HG02938 (cell line): ENCODE results near the gene ABI3.

ENCODE experiments used
- ATAC-seq: cut with Tn5 transposase; IDR thresholded peaks from one replicate; pipeline ENCODE4 v1.9.1; 2021; ENCODE audit warnings: mild to moderate bottlenecking, moderate library complexity; ENCODE audit not compliant: unreplicated experiment

The ABI3 gene

DNA sequence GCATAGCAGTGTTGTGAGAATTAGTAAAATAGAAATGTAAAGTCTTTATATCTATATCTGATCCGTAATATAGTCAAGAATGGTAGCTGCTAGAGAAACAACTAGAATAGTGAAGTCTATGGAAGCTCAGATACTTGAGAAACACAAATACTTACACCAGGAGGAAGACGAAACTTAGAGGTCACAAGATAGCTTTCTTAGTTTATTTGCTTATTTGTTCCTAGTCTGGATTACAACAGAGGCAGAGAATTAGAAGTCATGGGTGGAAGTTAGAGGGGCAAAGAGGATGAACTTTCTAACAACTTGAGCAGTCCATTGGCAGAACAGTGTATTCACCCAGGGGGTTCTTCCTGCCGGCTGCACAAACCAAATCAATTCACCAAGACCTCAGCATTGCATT, 14.0 kb upstream of the ABI3 start:
- no peak for ATAC-seq

DNA sequence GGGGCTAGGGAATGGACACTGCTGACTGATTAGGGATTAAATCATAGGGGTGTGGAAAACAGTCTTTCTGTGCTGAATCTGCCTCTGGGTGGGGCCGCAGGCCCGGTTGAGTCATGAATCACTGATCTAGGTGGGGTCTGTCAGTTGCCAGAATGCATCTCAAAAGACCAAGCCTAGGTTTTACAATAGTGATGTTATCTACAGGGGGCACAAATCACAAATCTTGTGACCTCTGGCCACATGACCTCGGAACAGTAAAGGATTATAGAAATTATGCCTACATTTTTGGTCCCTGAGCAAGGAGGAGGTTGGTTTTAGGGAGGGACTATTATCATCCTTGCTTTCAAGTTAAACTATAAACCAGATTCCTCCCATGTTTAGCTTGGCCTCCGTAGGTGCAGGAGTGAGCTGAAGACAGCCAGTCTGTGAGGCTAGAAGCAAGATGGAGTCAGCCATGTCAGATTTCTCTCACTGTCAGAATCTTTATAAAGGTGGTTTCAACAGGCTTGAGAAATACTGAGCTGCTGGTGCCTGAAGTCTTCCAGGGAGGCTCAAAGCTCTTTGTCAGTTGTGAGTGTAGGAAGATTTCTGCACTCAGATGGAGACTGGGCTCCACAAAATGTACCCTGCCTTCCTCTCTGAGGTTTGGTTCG, 13.0 kb upstream of the ABI3 start:
- ATAC-seq: no peak

DNA sequence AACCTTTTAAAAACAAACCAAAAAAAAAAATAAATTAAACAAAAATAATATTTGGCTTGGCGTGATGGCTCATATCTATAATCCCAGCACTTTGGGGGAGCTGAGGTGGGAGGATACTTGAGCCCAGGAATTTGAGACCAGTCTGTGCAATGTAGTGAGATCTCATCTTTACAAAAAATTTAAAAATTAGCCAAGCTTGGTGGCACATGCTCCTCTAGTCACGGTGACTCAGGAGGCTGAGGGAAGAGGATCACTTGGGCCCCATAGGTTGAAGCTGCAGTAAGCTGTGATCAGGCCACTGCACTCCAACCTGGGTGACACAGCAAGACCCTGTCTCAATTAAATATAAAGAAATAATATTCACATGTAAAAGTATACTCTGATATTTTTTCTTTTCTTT, 12.3 kb upstream of the ABI3 start:
- ATAC-seq: no peak

DNA sequence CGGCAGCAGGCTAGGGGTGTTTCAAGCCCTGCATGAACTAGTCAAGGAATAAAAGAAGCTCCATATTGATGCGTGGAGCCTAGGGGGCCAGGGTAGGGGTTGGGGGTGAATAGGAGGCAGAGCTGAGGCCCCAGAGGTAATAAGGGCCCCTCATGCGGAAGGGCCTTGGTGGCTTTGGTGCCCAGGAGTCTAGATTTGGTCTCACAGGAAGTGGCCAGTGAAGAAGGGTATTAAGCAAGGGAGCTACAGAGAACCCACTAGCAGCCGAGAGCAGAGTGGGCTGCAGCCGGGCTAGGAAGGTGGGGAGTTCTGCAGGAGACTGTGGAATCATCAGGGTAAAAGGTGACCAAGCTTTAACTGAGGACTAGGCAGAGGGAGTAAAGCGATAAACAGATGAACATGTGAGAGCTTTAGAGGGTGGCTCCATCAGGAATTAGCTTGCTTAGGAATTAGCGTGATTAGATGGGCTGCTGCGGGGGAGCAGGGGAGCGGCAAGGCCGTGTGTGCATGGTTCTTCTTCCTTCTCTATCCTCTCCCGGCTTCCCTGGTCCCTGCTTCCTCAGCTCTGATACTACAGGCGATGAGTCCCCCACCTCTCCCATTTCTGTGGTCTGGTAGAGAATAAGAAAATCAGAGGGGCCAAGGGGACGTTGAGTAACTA, 10.0 kb upstream of the ABI3 start:
- ATAC-seq: no peak

DNA sequence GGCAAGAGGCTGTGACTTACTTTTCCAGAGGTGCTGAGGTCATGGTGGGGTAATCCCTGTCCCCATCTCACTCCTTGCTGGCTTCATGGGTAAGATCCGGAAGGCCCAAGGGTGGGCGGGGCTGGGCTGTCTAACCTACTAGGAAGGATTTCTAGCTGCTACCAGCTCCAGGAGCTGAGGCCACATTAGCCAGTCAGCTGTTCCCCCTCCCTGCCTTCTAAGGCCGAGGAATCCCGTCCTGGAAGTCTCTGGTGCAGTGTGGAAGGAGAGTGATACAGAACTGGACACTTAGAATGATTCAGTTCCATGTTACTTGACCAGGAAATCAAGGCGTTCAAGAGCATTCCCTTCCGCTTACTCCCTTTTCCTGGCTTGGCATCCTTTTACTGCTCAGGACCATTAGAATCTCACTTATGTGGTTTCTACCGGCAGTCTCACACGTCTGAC, 9.0 kb upstream of the ABI3 start:
- no peak for ATAC-seq

DNA sequence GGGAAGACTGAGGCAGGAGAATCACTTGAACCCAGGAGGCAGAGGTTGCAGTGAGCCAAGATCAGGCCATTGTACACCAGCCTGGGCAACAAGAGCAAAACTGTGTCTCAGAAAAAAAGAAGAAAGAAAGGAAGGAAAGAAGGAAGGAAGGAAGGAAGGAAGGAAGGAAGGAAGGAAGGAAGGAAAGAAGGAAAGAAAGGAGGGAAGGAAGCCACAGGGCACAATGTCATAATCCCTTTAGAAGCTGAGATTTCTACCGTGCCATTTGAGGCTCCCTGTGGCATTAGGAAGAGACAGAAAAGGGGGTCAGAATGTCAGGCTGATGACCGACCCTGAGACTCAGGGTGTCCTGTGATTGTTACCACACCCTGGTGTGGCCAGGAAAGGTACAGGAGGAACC, 6.7 kb upstream of the ABI3 start:
- no peak for ATAC-seq

DNA sequence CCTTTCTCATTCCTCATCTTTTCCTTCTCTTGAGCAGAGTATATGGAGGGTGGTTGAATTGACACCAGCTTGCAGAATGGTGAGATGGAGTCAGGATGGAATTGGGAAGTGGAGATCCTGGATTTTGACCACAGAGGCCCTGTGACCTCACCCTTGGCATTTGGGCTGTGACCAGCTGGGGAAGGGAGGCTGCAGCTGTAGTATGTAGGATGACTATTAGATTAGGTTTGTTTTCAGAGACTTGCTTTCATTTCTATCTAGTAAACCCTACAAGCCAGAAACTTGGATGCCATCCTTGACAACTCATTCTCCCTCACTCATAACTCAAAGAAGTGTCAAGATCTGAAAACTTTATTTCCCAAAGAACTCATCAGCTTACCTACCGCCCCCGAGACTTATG, 6.0 kb upstream of the ABI3 start:
- ATAC-seq: no peak

DNA sequence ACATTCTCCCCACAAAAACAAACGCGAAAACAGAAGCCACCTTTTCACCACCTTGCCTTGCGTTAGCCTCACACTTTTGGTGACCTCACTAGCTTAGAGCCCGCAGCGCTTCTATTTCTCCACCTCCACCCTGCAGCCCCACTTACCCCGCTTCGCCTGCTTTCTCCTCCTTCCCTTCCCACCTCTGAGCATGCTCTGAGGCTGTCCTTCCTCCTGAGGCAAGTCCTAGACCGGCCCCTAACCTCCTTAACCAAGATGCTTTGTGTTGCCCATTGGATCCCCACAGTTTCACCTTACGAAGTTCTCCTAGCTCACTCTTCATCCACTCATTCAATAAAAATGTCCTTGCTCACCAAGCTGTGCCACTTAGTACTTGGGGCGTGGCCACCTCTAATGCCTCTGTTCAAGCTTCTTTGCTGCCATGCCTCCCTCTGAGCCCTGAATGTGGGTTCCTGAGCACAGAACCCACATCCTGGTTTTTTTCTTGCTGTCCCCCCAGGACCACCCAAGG, 1.4 kb upstream of the ABI3 start:
- no peak for ATAC-seq

DNA sequence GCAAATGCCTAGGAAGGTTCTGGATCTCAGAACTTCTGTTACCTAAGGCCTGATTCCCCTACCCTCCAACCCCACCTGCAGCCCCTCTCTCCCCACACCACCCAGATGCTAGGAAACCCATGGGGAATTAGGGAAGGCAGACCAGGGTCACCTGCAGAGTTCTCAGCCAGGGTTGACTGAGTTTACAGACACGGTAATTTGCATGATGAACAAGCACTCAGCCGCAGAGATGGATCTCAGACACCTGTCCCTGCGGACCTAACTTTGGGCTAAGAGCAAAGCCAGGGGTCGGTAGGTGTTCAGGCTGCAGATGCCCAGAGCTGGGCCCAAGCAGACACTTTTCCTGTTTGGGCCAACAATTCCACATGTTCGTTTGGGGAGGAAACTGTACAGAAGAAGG, 2.9 kb downstream of the ABI3 start:
- no peak for ATAC-seq

DNA sequence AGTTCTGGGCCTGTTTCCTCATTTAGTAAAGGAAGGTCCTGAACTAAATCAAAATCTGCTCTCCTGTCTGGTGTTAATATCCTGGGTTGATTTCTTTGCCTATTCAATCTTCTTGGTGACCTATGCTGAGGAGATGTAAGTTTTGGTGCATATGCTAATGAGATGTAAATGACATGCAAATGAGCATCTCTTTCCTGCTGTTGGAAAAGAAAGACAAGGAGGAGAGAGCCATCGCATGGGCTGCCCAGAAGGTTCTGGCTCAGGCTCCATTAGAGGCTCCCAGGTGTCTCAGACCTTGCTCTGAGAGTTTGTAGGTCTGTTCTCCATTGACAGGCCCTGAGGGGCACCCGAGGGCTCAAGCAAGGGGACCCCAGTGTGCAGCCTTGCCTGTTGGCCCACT, 3.3 kb downstream of the ABI3 start:
- no peak for ATAC-seq

DNA sequence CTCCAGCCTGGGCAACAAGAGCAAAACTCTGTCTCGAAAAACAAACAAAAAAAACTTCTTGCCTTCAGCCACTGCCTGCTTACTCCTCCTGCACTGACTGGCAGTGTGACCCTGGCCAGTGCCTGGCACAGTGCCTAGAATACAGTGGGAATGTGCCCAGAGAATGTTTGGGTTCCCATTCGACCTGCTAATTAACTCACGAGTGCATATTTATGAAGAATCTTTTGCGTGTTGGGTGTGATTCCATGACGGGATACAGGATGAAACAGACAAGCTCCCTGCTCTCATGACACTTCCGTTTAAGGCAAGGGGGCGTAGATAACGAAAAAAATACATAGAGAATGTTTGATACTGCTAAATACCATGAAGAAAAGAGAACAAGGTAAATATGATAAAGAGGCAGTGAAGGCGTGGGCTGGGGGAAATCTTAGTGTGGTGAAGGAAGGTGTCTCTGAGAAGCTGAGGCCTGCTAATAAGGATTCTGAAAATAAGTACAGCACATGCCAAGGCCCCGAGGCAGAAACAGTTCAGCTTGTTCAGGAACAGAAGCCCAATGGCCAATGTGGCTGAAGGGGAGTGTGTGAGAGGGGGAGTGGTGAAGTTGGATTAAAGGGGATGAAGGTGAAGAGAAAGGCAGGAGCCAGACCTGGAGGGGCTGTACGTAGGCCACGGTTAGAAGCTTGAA, 4.3 kb downstream of the ABI3 start:
- no peak for ATAC-seq

DNA sequence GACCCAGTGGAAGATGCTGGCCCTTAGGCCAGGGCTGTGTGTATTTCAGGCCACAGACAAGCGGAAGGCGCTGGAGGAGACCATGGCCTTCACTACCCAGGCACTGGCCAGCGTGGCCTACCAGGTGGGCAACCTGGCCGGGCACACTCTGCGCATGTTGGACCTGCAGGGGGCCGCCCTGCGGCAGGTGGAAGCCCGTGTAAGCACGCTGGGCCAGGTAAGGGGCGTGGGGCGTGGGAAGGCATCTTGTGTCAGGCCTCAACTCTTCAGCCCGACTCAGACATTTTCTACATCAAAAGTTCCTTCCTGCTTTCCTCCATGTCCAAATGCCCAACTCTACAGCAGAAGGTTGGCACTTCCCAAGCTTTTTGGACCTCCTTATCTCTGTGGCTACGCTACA, 6.0 kb downstream of the ABI3 start:
- ATAC-seq: no peak

DNA sequence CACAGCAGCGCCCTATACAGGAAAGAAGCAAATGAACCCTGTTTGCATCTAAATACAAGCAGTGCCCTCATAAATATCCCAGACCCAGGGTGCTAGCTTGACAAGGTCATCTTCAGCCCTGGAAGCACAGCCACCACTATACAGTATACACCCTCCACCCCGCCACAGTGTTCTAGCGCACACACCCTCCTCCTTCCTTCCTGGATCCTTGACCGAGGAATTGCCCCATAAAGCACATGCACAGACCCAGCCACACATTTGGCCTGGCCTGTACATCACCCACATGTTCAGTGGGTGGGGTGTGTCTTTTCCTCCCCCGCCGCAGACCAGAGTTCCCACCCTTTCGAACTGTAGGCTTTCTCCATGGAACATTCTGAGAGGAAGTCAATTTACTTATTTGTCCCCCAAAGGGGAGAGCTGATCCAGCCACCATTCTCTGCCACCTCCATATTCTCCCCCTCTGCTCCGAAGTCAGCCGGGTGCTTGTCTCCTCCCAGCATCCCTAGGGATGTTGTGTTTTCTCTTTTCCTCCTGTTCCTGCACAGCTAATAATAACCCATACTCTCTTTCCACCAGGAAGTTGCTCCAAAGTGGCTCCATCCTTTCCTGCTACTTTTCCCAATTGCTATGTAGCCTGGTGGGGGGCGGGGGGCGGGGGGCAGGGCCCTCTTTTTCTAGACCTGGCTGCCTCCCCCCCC, 6.6 kb downstream of the ABI3 start:
- ATAC-seq: no peak

DNA sequence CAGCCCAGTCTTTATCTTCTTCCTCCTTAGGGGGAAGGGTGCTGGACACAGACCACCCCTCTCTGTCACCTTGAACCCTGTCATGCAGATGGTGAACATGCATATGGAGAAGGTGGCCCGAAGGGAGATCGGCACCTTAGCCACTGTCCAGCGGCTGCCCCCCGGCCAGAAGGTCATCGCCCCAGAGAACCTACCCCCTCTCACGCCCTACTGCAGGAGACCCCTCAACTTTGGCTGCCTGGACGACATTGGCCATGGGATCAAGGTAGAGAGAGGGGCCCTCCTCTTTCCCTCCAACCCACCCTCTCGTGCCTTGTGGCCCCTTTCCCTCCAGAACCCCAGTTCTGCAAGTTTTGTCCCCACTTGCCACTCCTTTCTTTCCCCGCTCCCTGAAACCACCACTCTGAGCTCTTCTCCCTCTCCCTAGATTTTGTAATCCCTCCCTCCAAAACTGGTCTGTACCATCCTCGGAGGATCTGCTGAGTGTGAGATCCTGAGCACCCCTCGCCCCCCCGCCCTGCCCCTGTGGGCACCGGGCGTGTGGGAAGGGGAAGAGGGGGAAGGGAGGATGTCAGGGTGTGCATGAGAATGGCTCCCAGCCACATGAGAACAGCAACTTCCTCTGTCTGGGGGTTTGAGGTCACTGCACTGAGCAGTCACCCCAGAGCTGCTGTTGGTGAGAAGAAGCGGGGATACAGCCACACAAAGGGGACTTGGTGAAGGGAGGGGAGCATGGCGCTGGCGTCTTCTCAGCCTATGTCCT, 7.3 kb downstream of the ABI3 start:
- ATAC-seq: no peak

DNA sequence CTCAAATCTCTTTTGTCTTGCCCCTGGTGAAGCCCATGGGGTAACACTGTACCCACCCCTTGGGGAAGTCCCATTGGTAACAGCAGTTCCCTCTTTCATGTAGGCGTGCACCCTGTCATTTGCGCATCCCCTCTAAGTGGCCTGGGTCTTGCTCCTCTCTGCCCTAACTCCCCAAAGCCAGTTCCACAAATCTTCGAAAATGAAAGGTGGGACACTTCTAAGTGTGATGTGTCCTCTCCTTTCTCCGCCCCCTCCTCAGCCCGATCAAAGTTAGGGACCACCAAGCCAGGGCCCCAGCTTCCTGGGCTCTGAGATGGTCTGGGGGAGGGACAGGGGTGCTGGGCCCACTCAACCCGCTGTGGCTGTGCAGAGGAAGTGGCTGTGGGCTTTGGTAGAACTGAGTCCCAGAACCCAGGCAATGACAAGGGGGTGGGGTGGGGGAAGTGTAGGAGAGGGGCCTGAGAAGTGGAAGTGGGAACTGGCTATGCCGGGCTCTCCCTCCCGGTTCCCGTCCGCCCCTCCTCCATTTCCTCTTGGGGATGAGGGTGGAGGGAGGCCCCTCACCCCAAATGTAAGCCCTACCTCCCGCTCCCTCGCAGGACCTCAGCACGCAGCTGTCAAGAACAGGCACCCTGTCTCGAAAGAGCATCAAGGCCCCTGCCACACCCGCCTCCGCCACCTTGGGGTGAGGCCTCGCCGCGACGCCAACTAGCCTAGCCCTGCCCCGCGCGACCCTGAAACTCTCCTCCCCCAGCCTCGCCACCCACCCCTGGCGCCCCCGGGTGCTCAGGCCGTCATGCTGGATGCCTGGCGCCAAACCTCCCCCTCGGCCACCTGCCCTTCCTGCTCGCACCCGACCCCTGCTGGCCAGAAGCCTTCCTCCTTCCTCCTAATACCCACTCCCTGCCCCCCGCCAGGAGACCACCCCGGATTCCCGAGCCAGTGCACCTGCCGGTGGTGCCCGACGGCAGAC, 8.7 kb downstream of the ABI3 start:
- ATAC-seq: no peak

DNA sequence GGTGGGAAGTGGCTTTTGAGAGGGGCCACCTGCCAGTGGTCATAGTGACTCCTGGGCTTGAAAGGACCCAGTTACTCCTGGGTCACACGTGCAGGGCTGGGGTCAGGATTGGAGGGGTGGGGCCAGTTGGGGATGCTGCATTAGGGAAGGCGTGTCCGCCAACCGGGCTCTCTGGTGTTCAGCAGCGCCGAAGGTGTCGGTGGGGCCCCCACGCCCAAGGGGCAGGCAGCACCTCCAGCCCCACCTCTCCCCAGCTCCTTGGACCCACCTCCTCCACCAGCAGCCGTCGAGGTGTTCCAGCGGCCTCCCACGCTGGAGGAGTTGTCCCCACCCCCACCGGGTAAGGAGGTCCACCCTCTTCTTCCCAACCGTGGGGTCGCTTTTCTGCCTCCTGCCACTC, 9.5 kb downstream of the ABI3 start:
- ATAC-seq: no peak

DNA sequence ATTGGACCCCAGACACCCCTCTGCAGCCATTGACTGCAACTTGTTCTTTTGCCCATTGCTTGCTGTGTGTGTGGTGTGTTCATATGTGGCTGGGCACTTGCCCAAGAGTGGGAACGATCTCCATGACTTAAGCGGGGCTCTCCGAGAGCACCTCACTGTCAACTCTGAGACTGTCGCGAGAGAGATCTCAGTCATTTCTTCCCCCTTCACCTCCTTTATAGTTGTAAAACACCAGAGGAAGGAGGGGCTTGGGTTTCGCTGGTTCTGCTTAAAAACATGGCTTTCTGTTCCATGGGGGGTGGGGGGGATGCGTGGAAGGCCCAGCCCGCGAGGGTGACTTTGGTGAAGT, 12.6 kb downstream of the ABI3 start:
- ATAC-seq: no peak

DNA sequence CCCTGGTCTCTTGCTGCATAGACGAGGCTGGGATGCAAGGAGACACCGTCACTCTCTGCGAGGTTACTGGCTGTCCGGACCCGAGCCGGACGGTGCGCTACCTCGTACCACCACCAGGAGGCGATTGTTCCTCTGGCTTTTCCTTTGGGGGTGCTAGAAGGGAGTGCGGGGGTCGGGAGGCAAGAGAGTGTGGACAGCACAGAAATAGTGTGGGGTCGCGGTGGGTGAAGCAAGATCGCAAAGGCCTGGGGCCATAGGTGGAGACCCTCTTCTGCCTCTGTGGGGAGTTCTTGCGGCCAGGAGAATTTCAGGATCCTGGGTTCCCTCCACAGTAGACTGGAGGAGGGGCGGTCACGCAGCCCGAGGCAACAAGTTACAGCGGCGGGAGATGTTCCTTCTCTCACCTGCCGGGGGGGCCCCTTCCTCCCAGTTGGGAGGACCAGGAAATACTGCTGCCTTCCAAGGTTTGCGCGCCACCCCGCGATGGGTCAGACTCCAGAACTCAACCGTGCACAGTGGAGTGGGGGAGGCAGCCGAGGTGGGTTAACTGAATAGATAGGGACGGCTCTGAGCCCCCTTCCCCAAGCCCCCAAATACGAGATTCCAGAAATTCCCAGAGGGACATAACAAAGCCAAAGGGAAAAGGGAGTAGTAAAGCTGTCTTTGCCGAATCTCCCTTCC, 13.2 kb downstream of the ABI3 start:
- ATAC-seq: no peak
